ENCODE measurements around the gene OGG1. TPM values are rescaled to one million over a fixed set of nuclear protein-coding genes. Genes with fewer than 3 reads are reported as not detected.

OGG1 gene
- total and polyA plus RNA-seq, 12 donors = 5.2 to 15.1 (median 8.5) TPM

- TF ChIP-seq CTCF (IDR thresholded peaks at IDR 0.05) = no peak
- 73 to 84% methylated on average over 2 of the region's 2 CpGs for WGBS, 2 donors
- intact Hi-C loops (cut with DNase I) = loop anchor here in 1 of 10 donors (10.0 kb wide), 1 partner anchor 512 kb away; no protein-coding TSS in a partner anchor
- ATAC-seq = no peak
- no peaks in the 10 kb centered on the region for H3K27me3 ChIP-seq
- no peaks in the 10 kb centered on the region for H3K9me3 ChIP-seq
- H3K27ac ChIP-seq = no peak overlapping the region
- no peaks in the 10 kb centered on the region for H3K36me3 ChIP-seq
- peaks cover 0 to 19% (median 0%) of the 10 kb centered on the region in 9 donors for H3K4me1 ChIP-seq
- DNase-seq = no peak
- H3K4me3 ChIP-seq = no peak overlapping the region
These were observed 37.3 kb upstream of the OGG1 start for GRCh38 chr3:9712415-9712814.

GRCh38 chr3:9713142-9713541, 36.6 kb upstream of the OGG1 start:
- no peak overlapping the region for H3K4me3 ChIP-seq

GRCh38 chr3:9715136-9715535, 34.6 kb upstream of the OGG1 start:
- DNase-seq (no peak), ATAC-seq (no peak)
- 25 to 28% methylated on average over 4 of the region's 4 CpGs for WGBS, 2 donors
- intact Hi-C loops (cut with DNase I) = loop anchor here in 1 of 10 donors (10.0 kb wide), 1 partner anchor 510 kb away; no protein-coding TSS in a partner anchor
- no peak for TF ChIP-seq CTCF (IDR thresholded peaks at IDR 0.05)
- H3K4me3 ChIP-seq = no peak overlapping the region
- no peaks in the 10 kb centered on the region for H3K36me3 ChIP-seq
- H3K27ac ChIP-seq = peak overlapping the region in 1 of 10 donors; percentile 1
- H3K9me3 ChIP-seq = no peaks in the 10 kb centered on the region
- H3K27me3 ChIP-seq = no peaks in the 10 kb centered on the region
- H3K4me1 ChIP-seq = peaks cover 0 to 19% (median 0%) of the 10 kb centered on the region in 9 donors

More at GRCh38 chr3:9713142-9713541, 36.6 kb upstream of the OGG1 start:
- TF ChIP-seq CTCF (IDR thresholded peaks at IDR 0.05) = no peak
- no peak for ATAC-seq
- no peak for DNase-seq
- H3K27ac ChIP-seq = no peak overlapping the region
- intact Hi-C loops (cut with DNase I) = loop anchor here in 1 of 10 donors (10.0 kb wide), 1 partner anchor 512 kb away; no protein-coding TSS in a partner anchor
- no peaks in the 10 kb centered on the region for H3K27me3 ChIP-seq
- H3K9me3 ChIP-seq = no peaks in the 10 kb centered on the region
- no peaks in the 10 kb centered on the region for H3K36me3 ChIP-seq
- peaks cover 0 to 19% (median 0%) of the 10 kb centered on the region in 9 donors for H3K4me1 ChIP-seq
- 86% methylated on average over 4 of the region's 4 CpGs for WGBS, 2 donors

GRCh38 chr3:9715764-9716437, 33.9 kb upstream of the OGG1 start:
- 47 to 50% methylated on average over 6 of the region's 6 CpGs for WGBS, 2 donors
- H3K27ac ChIP-seq = peak overlapping the region in 2 of 10 donors; percentile 18 to 55
- intact Hi-C loops (cut with DNase I) = loop anchor here in 1 of 10 donors (10.0 kb wide), 1 partner anchor 509 kb away; no protein-coding TSS in a partner anchor

More at GRCh38 chr3:9715764-9716437, 33.9 kb upstream of the OGG1 start:
- ATAC-seq (peak; percentile 90 to 96 (median 92)), DNase-seq (peak; percentile 46 to 70)
- H3K27me3 ChIP-seq = no peaks in the 10 kb centered on the region
- peak; percentile 14 to 76 (median 57) for TF ChIP-seq CTCF (IDR thresholded peaks at IDR 0.05)
- no peak overlapping the region for H3K4me3 ChIP-seq
- H3K4me1 ChIP-seq = peaks cover 0 to 19% (median 0%) of the 10 kb centered on the region in 9 donors
- H3K36me3 ChIP-seq = no peaks in the 10 kb centered on the region
- no peaks in the 10 kb centered on the region for H3K9me3 ChIP-seq
